Peyer's patch (tissue), 4 donors: ENCODE measurements around the gene KLF13. TPM values are rescaled to one million over a fixed set of nuclear protein-coding genes. Genes with fewer than 3 reads are reported as not detected.

Experiments used
- DNase-seq, 3 donors: peaks; one replicate each; pipeline ENCODE4 v3.0.0-alpha.2; 2017 to 2019
- H3K27ac ChIP-seq, 4 donors: fragments of 200-600 bp; sonication (generic); one replicate each; pipeline ENCODE4 v1.5.1; 2016 to 2019
- H3K27me3 ChIP-seq, 2 donors: fragments of 200-600 bp; sonication (generic); one replicate each; pipeline ENCODE4 v1.5.1; 2019
- H3K36me3 ChIP-seq, 3 donors: fragments of 200-600 bp; sonication (generic); one replicate each; pipeline ENCODE4 v1.5.1; 2016 to 2019
- H3K4me1 ChIP-seq, 4 donors: fragments of 200-600 bp; sonication (generic); one replicate each; pipeline ENCODE4 v1.5.1; 2016 to 2019
- H3K4me3 ChIP-seq, 4 donors: fragments of 200-600 bp; sonication (generic); 1 replicate in 3 of 4; 2 replicates in 1 of 4; pipeline ENCODE4 v1.5.1; 2016 to 2019; ENCODE audit warnings: mild to moderate bottlenecking in 1 of 4
- H3K9me3 ChIP-seq, 4 donors: fragments of 200-600 bp; sonication (generic); one replicate each; pipeline ENCODE4 v1.5.1; 2016 to 2019; ENCODE audit warnings: mild to moderate bottlenecking in 1 of 4
- CTCF ChIP-seq, 6 experiments: fragments of 450-650 bp in 4 of 6; fragments of 200-600 bp in 2 of 6; sonication (generic) in 1 of 6; IDR thresholded peaks; one replicate each; pipeline ENCODE4 v1.5.1; 2017 to 2019; ENCODE audit warnings: antibody characterized with exemption in 6 of 6, mild to moderate bottlenecking in 3 of 6, moderate library complexity in 1 of 6
- POLR2A ChIP-seq, 2 donors: fragments of 450-650 bp; IDR thresholded peaks; one replicate each; pipeline ENCODE4 v1.5.1; 2017; ENCODE audit warnings: antibody characterized with exemption in 2 of 2, mild to moderate bottlenecking in 2 of 2, moderate library complexity in 2 of 2
- total RNA-seq, 4 donors: library from RNA; depleted of rRNA; stranded (reverse); fragments of >200 nt; gene quantifications; one replicate each; pipeline ENCODE4 v1.1.0, GENCODE V29; 2016

Gene KLF13
- total RNA-seq, 4 donors from 2014 or later = 51.2 to 80.4 (median 75.6) TPM

GRCh38 chr15:31296646-31297574 lies 29.7 kb upstream of the KLF13 start:
- H3K9me3 ChIP-seq = no peaks in the 10 kb centered on the region
- H3K36me3 ChIP-seq = no peaks in the 10 kb centered on the region
- DNase-seq = peak in 2 of 3 donors; percentile 77 to 78
- TF ChIP-seq CTCF (IDR thresholded peaks at IDR 0.05) = peak in 3 of 6 experiments; percentile 34 to 36 (median 34)
- peak in 1 of 2 donors; percentile 32 for TF ChIP-seq POLR2A (IDR thresholded peaks at IDR 0.05)
- no peak overlapping the region for H3K4me3 ChIP-seq
- no peaks in the 10 kb centered on the region for H3K27me3 ChIP-seq
- H3K27ac ChIP-seq = peak overlapping the region in 2 of 4 donors; percentile 19 to 73
- peaks cover 0 to 19% (median 4%) of the 10 kb centered on the region in 4 donors for H3K4me1 ChIP-seq

DNA sequence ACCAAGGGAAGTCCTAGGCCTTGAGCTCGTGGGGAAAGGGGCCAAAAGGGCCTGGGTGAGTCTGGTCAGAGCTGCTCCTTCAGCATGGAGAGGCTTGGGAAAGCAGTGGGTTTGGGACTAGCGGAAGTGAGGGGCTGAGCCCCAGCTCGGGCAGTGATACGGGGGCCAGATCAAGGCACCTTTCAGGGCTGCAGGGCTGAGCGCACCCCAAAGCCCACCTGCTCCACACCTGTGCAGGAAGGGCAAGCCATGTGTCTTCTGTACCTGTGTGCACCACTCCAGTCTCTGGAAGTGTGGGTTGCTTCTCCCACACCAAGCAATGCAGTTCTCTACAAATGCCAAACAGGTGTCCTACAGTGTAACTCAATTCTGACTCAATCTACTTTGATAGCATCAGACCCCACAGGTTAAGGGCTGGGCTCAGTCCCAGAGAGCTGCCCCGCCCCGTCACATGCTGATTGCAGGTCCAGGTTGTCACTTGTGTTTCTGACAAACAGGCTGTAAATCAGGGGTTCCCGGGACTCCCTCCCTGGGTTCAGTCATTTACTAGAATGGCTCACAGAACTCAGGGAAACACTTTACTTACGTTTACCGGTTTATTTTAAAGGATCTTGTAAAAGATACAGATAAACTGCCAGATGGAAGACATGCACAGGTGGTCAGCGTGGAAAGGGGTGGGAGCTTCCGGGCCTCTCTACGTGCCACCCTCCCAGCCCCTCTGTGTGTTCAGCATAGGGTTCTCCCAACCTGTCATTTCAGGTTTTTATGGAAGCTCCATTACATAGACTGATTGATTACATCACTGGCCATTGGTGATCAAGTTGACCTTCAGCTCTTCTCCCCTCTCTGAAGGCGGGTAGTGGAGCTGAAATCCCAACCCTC lies 28.8 kb upstream of the KLF13 start:
- no peaks in the 10 kb centered on the region for H3K27me3 ChIP-seq
- peaks cover 0 to 22% (median 4%) of the 10 kb centered on the region in 4 donors for H3K4me1 ChIP-seq
- TF ChIP-seq POLR2A (IDR thresholded peaks at IDR 0.05) = no peak
- TF ChIP-seq CTCF (IDR thresholded peaks at IDR 0.05) = no peak
- DNase-seq = peak in 2 of 3 donors; percentile 69 to 76
- no peak overlapping the region for H3K4me3 ChIP-seq
- H3K9me3 ChIP-seq = no peaks in the 10 kb centered on the region
- no peaks in the 10 kb centered on the region for H3K36me3 ChIP-seq
- peak overlapping the region in 2 of 4 donors; percentile 19 to 73 for H3K27ac ChIP-seq

- H3K4me3 ChIP-seq = no peak overlapping the region
- no peaks in the 10 kb centered on the region for H3K27me3 ChIP-seq
- H3K4me1 ChIP-seq = peaks cover 0 to 25% (median 4%) of the 10 kb centered on the region in 4 donors
- DNase-seq = peak in 1 of 3 donors; percentile 32
- no peaks in the 10 kb centered on the region for H3K9me3 ChIP-seq
- no peaks in the 10 kb centered on the region for H3K36me3 ChIP-seq
- H3K27ac ChIP-seq = no peak overlapping the region
- TF ChIP-seq CTCF (IDR thresholded peaks at IDR 0.05) (no peak), POLR2A (IDR thresholded peaks at IDR 0.05) (no peak)
Measured at GRCh38 chr15:31298707-31299172, 27.9 kb upstream of the KLF13 start.

- no peak for TF ChIP-seq CTCF (IDR thresholded peaks at IDR 0.05)
- TF ChIP-seq POLR2A (IDR thresholded peaks at IDR 0.05) = no peak
- H3K27me3 ChIP-seq = no peaks in the 10 kb centered on the region
- DNase-seq = peak in 1 of 3 donors; percentile 38
- no peaks in the 10 kb centered on the region for H3K36me3 ChIP-seq
- no peaks in the 10 kb centered on the region for H3K9me3 ChIP-seq
- H3K4me1 ChIP-seq = peaks cover 0 to 25% (median 4%) of the 10 kb centered on the region in 4 donors
- no peak overlapping the region for H3K27ac ChIP-seq
- no peak overlapping the region for H3K4me3 ChIP-seq
Measured at GRCh38 chr15:31300208-31300661, 26.4 kb upstream of the KLF13 start.

GRCh38 chr15:31300981-31301672 lies 25.5 kb upstream of the KLF13 start:
- Histone ChIP-seq H3K27ac (no peak overlapping the region), H3K27me3 (no peaks in the 10 kb centered on the region), H3K4me3 (no peak overlapping the region), H3K36me3 (no peaks in the 10 kb centered on the region), H3K4me1 (peaks cover 0 to 25% (median 4%) of the 10 kb centered on the region in 4 donors), H3K9me3 (no peaks in the 10 kb centered on the region)
- DNase-seq = peak in 1 of 3 donors; percentile 43
- TF ChIP-seq POLR2A (IDR thresholded peaks at IDR 0.05) (no peak), CTCF (IDR thresholded peaks at IDR 0.05) (no peak)
